ENCODE results near the gene ZNF133. TPM values are rescaled to one million over a fixed set of nuclear protein-coding genes. Genes with fewer than 3 reads are reported as not detected.

Gene ZNF133
- total and polyA plus RNA-seq, 2 donors (not counting 1 experiment from before 2014, with no cell fraction given) = 13.7 to 14.9 TPM

- H3K36me3 ChIP-seq (replicated peaks in 1 of 2; ENCODE audit: control extremely low read depth in 1 of 2, control insufficient read depth in 1 of 2, extremely low read depth in 1 of 2, insufficient read depth in 2 of 2, low read length in 1 of 2) = no peaks in the 10 kb centered on the region
- no peak overlapping the region for H3K27ac ChIP-seq (ENCODE audit: low read length in 2 of 2)
- WGBS (ENCODE audit: insufficient coverage) = no CpG with 5 or more reads among the region's 1 CpG
- Mint-ChIP-seq H3K27ac (no peak overlapping the region), H3K27me3 (peaks cover 6% of the 10 kb centered on the region), H3K9me3 (ENCODE audit: insufficient read depth) (peaks cover 4% of the 10 kb centered on the region), H3K4me1 (no peaks in the 10 kb centered on the region), H3K4me3 (no peak overlapping the region)
- H3K9me3 ChIP-seq (ENCODE audit: control extremely low read depth in 1 of 3, control insufficient read depth in 2 of 3, insufficient read depth in 1 of 3, low read length in 2 of 3) = no peaks in the 10 kb centered on the region
- H2AFZ ChIP-seq (ENCODE audit: insufficient read depth, low read depth, low read length, poor library complexity, severe bottlenecking) = no peak overlapping the region
- H3K4me3 ChIP-seq (ENCODE audit: control extremely low read depth in 1 of 5, extremely low read depth in 1 of 5, insufficient read depth in 1 of 5, low read depth in 2 of 5, low read length in 4 of 5) = no peak overlapping the region
- ChIA-PET POLR2A (no interaction called here), CTCF (no interaction called here)
- H4K20me1 ChIP-seq (ENCODE audit: control insufficient read depth, insufficient read depth, low read length, poor library complexity, severe bottlenecking) = no peaks in the 10 kb centered on the region
- no peak overlapping the region for H3K9ac ChIP-seq (ENCODE audit: low read length)
- TF ChIP-seq EZH2 (IDR thresholded peaks at IDR 0.05; ENCODE audit: borderline replicate concordance, insufficient read depth, low read depth, low read length, poor library complexity, severe bottlenecking) (no peak), CTCF (IDR thresholded peaks at IDR 0.05) (no peak)
- DNase-seq (no peak), ATAC-seq (ENCODE audit: low read depth) (no peak)
- no peaks in the 10 kb centered on the region for H3K4me1 ChIP-seq (ENCODE audit: control insufficient read depth in 2 of 2, insufficient read depth in 2 of 2, low read length in 2 of 2)
- no peak overlapping the region for H3K4me2 ChIP-seq (replicated peaks; ENCODE audit: low read depth, low read length, poor library complexity, severe bottlenecking)
- peaks cover 0 to 4% (median 2%) of the 10 kb centered on the region in 4 experiments for H3K27me3 ChIP-seq (replicated peaks in 1 of 4; ENCODE audit: control extremely low read depth in 1 of 4, control insufficient read depth in 3 of 4, insufficient read depth in 4 of 4, low read length in 3 of 4)
- H3K79me2 ChIP-seq (ENCODE audit: control insufficient read depth, insufficient read depth, low read length) = no peaks in the 10 kb centered on the region
- intact Hi-C loops (cut with micrococcal nuclease) = no loop called here
Measured at GRCh38 chr20:18359854-18360253, 71.5 kb downstream of the ZNF133 start.

GRCh38 chr20:18360635-18361034 is 72.3 kb downstream of the ZNF133 start:
- Histone ChIP-seq H3K79me2 (ENCODE audit: control insufficient read depth, insufficient read depth, low read length) (no peaks in the 10 kb centered on the region), H3K27me3 (replicated peaks in 1 of 4; ENCODE audit: control extremely low read depth in 1 of 4, control insufficient read depth in 3 of 4, insufficient read depth in 4 of 4, low read length in 3 of 4) (peaks cover 0 to 4% (median under 1%) of the 10 kb centered on the region in 4 experiments), H3K4me1 (ENCODE audit: control insufficient read depth in 2 of 2, insufficient read depth in 2 of 2, low read length in 2 of 2) (no peaks in the 10 kb centered on the region), H3K4me2 (replicated peaks; ENCODE audit: low read depth, low read length, poor library complexity, severe bottlenecking) (no peak overlapping the region), H3K4me3 (ENCODE audit: control extremely low read depth in 1 of 5, extremely low read depth in 1 of 5, insufficient read depth in 1 of 5, low read depth in 2 of 5, low read length in 4 of 5) (no peak overlapping the region), H3K9ac (ENCODE audit: low read length) (no peak overlapping the region), H4K20me1 (ENCODE audit: control insufficient read depth, insufficient read depth, low read length, poor library complexity, severe bottlenecking) (no peaks in the 10 kb centered on the region), H3K9me3 (ENCODE audit: control extremely low read depth in 1 of 3, control insufficient read depth in 2 of 3, insufficient read depth in 1 of 3, low read length in 2 of 3) (no peaks in the 10 kb centered on the region), H3K27ac (ENCODE audit: low read length in 2 of 2) (no peak overlapping the region), H3K36me3 (replicated peaks in 1 of 2; ENCODE audit: control extremely low read depth in 1 of 2, control insufficient read depth in 1 of 2, extremely low read depth in 1 of 2, insufficient read depth in 2 of 2, low read length in 1 of 2) (no peaks in the 10 kb centered on the region), H2AFZ (ENCODE audit: insufficient read depth, low read depth, low read length, poor library complexity, severe bottlenecking) (no peak overlapping the region)
- Mint-ChIP-seq H3K4me1 (no peaks in the 10 kb centered on the region), H3K4me3 (no peak overlapping the region), H3K9me3 (ENCODE audit: insufficient read depth) (peaks cover 2% of the 10 kb centered on the region), H3K27me3 (peaks cover 4% of the 10 kb centered on the region), H3K27ac (no peak overlapping the region)
- POLR2A ChIA-PET = no interaction called here
- TF ChIP-seq EZH2 (IDR thresholded peaks at IDR 0.05; ENCODE audit: borderline replicate concordance, insufficient read depth, low read depth, low read length, poor library complexity, severe bottlenecking) = no peak
- no peak for TF ChIP-seq CTCF (IDR thresholded peaks at IDR 0.05)
- intact Hi-C loops (cut with micrococcal nuclease) = no loop called here
- WGBS (ENCODE audit: insufficient coverage) = 20% methylated on average over 1 of the region's 1 CpG
- no peak for DNase-seq
- CTCF ChIA-PET = no interaction called here
- no peak for ATAC-seq (ENCODE audit: low read depth)
